ENCODE measurements around the gene JAKMIP1. TPM values are rescaled to one million over a fixed set of nuclear protein-coding genes. Genes with fewer than 3 reads are reported as not detected.

JAKMIP1 gene
- polyA plus RNA-seq, 1 donor from 2014 or later, result 15.3 TPM

GRCh38 chr4:6155996-6156750 is 44.2 kb downstream of the JAKMIP1 start:
- no peak overlapping the region for H2AFZ ChIP-seq (ENCODE audit: low read depth, low read length)
- TF ChIP-seq EP300 (conservative IDR thresholded peaks at IDR 0.05; ENCODE audit: poor library complexity, severe bottlenecking), result no peak
- no peak for TF ChIP-seq CTCF (IDR thresholded peaks at IDR 0.05; ENCODE audit: poor library complexity, severe bottlenecking)
- no peak for TF ChIP-seq EZH2 (IDR thresholded peaks at IDR 0.05; ENCODE audit: borderline replicate concordance, insufficient read depth, low read length, poor library complexity, severe bottlenecking)
- no peak for TF ChIP-seq TAF1 (IDR thresholded peaks at IDR 0.05; ENCODE audit: low read depth)

GRCh38 chr4:6154875-6155274 is 45.5 kb downstream of the JAKMIP1 start:
- H3F3A ChIP-seq (ENCODE audit: insufficient read depth, low read length, poor library complexity, severe bottlenecking), result no peaks in the 10 kb centered on the region
- H3K79me2 ChIP-seq (replicated peaks; ENCODE audit: insufficient read depth, low read length), result no peaks in the 10 kb centered on the region
- no peak overlapping the region for H3K4me3 ChIP-seq (ENCODE audit: low read length)
- H4K20me1 ChIP-seq (ENCODE audit: insufficient read depth), result no peaks in the 10 kb centered on the region
- no peaks in the 10 kb centered on the region for H3K36me3 ChIP-seq (ENCODE audit: insufficient read depth, low read length)
- no peak overlapping the region for H3K4me2 ChIP-seq (ENCODE audit: low read length)
- H3K9me2 ChIP-seq (ENCODE audit: insufficient read depth, low read length), result no peaks in the 10 kb centered on the region
- no peak overlapping the region for H3K27ac ChIP-seq (ENCODE audit: low read length)
- TF ChIP-seq MXI1 (conservative IDR thresholded peaks at IDR 0.05; ENCODE audit: poor library complexity, severe bottlenecking) (no peak), REST (IDR thresholded peaks at IDR 0.05; ENCODE audit: borderline replicate concordance) (no peak), TAF1 (IDR thresholded peaks at IDR 0.05; ENCODE audit: low read depth) (no peak), SMC3 (conservative IDR thresholded peaks at IDR 0.05; ENCODE audit: poor library complexity) (no peak), RAD21 (conservative IDR thresholded peaks at IDR 0.05) (no peak)
- H3K9me3 ChIP-seq (ENCODE audit: low read length), result no peaks in the 10 kb centered on the region
- H3K9ac ChIP-seq (ENCODE audit: low read length), result no peak overlapping the region
- H3K27me3 ChIP-seq (ENCODE audit: insufficient read depth, low read depth, low read length), result no peaks in the 10 kb centered on the region
- H2AFZ ChIP-seq (ENCODE audit: low read depth, low read length), result no peak overlapping the region

More at GRCh38 chr4:6155996-6156750, 44.2 kb downstream of the JAKMIP1 start:
- Histone ChIP-seq H3K9me2 (ENCODE audit: insufficient read depth, low read length) (no peaks in the 10 kb centered on the region), H3K4me2 (ENCODE audit: low read length) (no peak overlapping the region), H3K9me3 (ENCODE audit: low read length) (no peaks in the 10 kb centered on the region), H3K36me3 (ENCODE audit: insufficient read depth, low read length) (no peaks in the 10 kb centered on the region), H3K79me2 (replicated peaks; ENCODE audit: insufficient read depth, low read length) (no peaks in the 10 kb centered on the region), H3K27me3 (ENCODE audit: insufficient read depth, low read depth, low read length) (no peaks in the 10 kb centered on the region), H4K20me1 (ENCODE audit: insufficient read depth) (no peaks in the 10 kb centered on the region), H3K27ac (ENCODE audit: low read length) (no peak overlapping the region), H3K4me3 (ENCODE audit: low read length) (no peak overlapping the region), H3K9ac (ENCODE audit: low read length) (no peak overlapping the region), H3F3A (ENCODE audit: insufficient read depth, low read length, poor library complexity, severe bottlenecking) (no peaks in the 10 kb centered on the region)

All from neural cell (in vitro differentiated cells).